Cardiac septum (tissue), 1 donor: ENCODE measurements around the gene HAND2. TPM values are rescaled to one million over a fixed set of nuclear protein-coding genes. Genes with fewer than 3 reads are reported as not detected.
A peak's percentile ranks its signal among the peaks of the same experiment; 100 is the strongest.

Experiments used
- DNase-seq: peaks from one replicate; pipeline ENCODE4 v3.0.0-alpha.2; 2020; ENCODE audit warnings: low spot score
- intact Hi-C: fragments of 100-400 bp; cut with DNase I; formaldehyde crosslinking; loops from one replicate; pipeline ENCODE4 v1.14.0; 2022
- total RNA-seq: library from RNA; stranded (reverse); fragmentation: NEBNext Ultra II Directional; extraction: Animal tissue kit (Norgen Biotek cat#: 25700); gene quantifications from one replicate; pipeline ENCODE4 v1.2.1, GENCODE V29; 2021
- donor health status: DM: no; HTN: no; CAD: no.

HAND2 gene
- total RNA-seq, 1 donor from 2014 or later: 161 TPM

DNA sequence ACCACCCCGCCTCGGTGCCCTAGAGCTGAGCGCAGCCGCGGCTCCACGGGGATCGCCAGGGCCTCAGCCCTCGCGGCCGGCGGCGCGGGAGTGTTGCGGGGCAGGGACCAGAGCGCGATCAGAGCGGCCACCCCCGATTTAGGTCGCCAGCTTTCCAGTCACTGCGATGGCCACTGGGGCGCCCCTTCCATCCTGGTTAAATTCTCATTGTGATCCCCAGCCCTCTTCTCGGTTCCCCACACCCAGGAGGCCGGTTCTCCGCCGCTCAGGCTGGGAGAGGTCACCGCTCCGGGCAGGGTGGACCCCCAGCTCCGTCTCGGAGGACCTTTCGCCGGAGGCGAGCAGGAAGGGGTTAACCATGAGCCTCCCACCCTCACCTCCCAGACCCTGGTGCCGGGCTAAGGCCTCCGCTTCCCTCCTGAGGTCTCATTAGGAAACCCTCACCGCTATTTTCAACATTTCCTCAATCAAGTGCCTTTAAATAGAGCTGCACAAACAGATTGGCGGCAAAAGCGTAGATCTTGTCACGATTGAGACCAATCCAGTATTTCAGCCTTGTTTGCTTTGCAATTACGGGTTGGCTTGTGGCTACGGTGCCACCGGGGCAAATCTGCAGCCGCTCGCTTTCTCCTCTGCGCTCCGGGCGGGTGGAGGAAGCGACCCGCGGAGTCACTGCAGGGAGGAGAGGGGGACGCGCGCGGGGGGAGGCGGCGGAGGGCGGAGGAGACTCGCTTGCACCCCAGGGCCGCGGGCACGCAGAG lies 8.3 kb upstream of the HAND2 start:
- intact Hi-C loops: loop anchor here (2.0 to 10.0 kb wide), 2 partner anchors 160 to 616 kb away; no protein-coding TSS in a partner anchor
- no peak for DNase-seq

DNA sequence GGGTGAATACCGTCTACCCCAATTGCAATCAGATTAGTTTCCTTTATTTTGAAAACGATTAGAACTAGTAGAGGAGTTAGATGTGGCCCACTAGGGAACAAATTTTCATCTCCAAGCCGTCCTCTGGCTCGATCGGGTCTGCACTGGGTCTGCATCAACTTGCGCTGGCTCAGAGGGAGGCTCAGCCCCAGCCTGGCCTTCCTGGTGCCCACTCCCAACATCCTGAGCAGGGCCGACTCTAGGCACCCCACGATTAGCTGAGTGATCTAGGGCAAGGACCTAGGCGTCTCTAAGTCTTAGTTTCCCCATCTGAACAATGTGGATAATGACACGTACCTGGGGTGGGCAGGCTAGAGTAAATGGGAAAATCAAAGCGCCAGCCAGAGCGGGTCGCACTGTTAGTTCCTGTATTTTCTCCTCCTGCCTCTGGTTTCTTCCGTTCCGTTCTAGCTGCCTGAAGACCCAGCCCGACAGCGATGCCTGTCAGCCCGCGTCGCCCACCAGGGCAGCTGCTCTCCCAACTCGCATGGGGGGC lies 7.7 kb upstream of the HAND2 start:
- no peak for DNase-seq
- intact Hi-C loops: loop anchor here (2.0 to 10.0 kb wide), 2 partner anchors 161 to 617 kb away; no protein-coding TSS in a partner anchor

DNA sequence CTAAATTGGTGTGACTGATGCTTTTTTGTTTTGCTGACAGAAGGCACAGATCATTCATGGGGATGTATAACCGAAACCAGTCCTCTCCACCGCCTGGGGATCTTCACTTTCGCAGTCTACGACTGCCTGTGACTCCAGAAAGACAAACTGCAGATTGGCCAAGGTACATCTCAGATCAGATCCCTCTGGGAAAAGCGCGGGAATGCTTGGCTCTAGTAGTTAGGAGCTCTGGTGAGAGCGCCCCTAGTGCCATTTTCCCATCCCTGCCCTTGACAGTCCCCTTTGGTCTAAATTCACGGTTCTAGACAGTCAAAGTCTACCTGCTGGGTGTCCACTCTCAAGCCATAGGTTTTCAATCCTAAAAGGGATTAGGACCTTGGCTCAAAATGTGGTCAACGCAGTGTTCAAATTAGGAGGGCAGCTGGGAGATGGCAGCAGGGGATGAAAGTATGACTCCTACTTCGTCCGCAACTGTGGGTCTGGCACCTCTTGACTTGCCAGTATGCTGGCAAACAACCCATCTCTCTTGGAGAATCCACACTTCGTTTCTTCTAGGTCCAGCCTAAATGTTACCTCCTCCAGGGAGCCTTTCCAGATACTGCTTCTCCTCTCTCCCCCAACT lies 6.9 kb upstream of the HAND2 start:
- no peak for DNase-seq
- intact Hi-C loops: loop anchor here (10.0 kb wide), 1 partner anchor 618 kb away; no protein-coding TSS in a partner anchor

DNA sequence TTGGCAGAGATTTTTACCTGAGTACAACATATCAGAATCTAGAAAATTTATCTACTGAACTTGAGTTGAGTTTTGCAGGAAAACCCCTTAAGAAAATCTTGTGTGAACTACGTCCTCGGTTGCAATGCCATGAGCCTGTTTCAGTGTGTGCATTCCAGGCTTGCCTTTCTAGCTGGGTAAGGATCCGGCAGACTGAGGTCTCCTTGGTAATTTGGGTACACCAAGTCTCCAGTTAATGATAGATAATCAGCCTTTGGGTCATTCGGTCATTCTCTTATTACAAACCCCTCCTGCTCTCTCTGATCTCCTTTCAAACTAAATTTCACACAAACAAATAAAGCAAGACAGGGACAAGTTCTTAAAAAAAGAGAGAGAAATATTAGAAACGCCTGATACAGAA lies 5.9 kb upstream of the HAND2 start:
- intact Hi-C loops: loop anchor here (10.0 kb wide), 1 partner anchor 619 kb away; no protein-coding TSS in a partner anchor

DNA sequence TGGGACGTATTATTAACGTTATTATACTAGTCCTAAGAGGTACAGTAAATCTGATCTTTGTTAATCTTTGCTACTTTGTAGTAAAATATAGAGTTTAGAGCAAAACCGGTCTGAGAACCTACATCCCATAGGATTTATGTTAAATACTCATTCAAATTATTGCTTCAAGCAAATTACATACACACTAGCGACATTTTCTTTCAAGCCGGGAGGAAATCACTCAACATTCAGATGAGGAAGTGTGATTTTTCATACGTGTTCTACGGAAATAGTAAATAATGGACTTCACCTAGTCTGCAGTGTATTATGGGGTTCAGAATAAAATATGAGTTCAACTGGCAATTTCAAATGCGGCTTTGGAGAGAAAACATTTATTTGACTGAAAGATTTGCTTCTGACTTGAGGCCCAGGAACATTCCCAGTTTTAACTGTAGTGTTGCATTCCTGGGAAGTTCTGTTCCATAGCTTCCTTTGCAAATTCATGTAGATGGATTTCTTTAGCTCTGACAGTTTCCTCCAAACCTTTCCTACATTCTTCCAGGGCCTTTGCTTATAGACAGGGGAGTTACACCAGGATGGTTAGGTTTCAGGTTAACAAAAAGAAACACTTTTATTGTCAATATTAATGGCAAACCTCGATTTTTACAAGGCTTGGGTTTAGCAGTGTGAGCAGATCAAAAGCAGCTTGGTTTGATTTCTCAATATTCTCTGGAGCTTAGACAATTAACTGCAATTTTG lies 5.3 kb upstream of the HAND2 start:
- intact Hi-C loops: loop anchor here (10.0 kb wide), 1 partner anchor 619 kb away; no protein-coding TSS in a partner anchor
- DNase-seq: no peak

More for the DNA sequence above, 5.9 kb upstream of the HAND2 start:
- DNase-seq: no peak

DNA sequence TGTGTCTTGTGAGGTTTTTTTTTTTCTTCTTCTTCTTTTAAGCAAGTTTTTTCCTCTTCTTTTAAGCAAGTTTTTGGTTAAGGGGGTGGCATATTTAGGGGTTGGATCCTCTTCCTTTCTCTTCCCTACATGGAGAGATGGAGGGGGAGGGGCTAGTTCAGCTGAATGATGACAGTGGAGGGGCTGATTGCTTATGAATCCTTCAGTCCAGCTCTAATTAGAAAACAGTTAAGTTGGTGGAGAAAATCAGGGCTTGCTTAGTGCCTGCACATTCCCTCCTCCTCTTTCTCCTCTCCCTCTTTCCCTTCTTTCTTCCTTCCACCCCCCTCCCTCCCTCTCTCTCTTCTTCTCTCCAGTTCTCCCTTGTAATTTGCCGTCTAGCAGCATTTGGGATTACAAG lies 4.4 kb upstream of the HAND2 start:
- intact Hi-C loops: loop anchor here (5.0 to 10.0 kb wide), 2 partner anchors 148 to 620 kb away; no protein-coding TSS in a partner anchor
- DNase-seq: no peak

DNA sequence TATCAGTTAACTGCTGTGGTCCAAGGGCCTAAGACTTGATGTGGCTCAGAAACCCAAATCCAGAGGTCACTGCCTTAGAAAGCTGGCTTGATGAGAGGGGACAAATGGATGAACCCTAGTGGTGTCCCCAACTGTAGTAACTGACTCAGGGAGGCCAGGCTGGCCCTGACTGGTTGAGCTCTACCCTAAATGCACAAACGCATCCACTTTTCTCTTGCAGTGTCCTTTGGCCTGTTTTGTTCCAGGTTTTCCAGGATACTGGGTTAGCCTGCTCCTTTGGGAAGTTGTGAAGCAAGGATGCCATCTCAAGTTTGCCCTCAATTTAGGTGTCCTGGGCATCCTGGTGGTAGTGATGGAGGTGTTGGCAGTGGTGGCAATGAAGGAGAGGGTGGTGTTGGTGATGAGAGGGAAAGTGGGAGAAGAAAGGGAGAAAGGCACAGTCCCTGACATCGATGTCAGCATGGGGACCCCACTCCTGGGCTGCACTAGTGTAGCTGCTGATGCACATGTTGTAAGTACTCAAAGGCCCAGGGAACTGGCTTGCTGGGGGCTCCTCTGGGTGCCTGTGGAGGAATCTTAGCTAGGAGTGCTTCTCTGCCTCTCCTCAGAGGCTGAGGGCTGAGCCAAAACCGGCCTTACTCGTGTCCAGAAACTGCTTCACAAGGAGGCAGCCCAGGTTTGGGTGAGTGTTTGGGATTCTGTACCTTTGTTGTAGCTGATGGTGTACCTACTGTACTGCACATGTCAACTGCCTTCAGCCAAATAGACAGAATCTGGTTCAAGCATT lies 2.9 kb upstream of the HAND2 start:
- DNase-seq: no peak
- intact Hi-C loops: loop anchor here (2.0 to 10.0 kb wide), 3 partner anchors 149 to 622 kb away; no protein-coding TSS in a partner anchor

DNA sequence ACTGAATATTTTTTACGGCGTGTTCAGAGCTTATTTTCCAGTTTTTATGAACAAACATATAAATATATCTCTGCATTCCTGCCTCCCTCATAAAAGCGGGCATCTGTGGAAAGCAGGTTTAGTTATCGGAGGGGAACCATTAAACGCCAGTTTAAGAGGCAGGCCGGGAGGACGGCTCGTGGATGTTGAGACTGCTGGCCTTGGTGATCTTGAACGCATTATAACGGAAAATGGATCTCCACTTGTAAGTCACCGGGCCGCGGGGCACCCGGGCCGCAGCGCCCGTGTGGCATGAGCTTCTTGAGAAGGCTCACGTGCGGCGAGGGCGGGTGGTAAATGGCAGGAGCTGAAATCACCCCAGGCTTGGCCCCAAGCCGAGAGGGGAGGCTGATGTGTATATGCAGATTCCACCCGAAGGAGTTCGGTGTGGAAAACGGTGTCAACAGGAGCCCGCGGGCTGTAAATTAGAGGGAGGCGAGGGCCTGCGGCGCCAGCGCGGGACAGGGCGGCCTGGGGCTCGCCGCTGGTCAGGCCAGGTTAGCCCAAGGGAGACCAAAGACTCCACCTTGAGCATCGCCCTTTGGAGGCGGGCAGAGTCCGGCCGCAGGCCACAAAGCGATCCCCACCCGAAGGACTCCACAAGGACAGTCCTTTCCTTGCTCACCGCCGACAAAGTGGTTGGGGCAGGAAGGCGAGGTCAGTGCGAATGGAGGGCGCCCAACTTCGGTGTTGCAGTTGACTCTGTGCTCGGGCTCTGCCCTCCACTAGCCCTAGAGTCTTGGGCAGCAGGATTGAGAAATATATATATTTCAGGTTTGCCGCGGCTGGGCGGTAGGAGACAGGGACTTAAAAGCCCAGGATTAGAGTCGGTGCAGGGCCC lies 1.3 kb upstream of the HAND2 start:
- no peak for DNase-seq
- intact Hi-C loops: loop anchor here (5.0 to 10.0 kb wide), 2 partner anchors 151 to 623 kb away; no protein-coding TSS in a partner anchor

DNA sequence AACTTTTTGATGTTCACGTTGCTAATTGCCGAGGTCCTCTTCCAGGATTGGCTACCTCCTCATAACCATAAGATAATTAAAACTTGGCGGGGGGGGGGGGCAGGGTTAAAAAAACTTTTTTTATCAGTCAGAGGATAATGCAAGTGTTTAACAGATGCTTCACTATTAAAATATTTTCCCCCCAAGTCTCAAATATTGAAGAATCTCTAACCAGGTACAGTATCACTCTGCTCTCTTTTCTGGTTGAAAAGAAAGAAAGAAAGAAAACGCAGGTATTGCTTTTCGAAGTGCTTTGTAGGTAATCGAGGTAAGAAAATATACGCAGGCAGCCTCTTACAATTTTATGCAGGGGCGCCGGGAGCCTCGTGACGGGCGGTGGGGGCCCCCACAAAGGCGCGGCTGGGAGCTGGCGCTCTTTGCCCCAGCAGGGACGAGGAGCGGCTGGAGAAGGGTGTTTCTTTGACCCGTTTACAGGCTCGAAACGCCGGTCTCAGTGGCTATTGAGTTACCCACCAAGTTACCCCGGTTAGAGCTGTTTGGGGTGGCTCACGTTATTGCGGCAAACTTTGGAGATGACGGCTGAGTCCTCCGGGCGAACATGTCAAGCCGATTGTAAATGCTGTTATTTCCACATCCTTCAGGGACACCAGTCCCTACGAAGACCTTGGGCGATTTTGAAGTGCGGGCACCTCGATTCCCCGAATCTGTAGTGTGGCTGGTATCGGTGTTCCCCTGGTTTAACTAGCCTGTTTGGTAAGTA lies 477 bp upstream of the HAND2 start:
- DNase-seq: no peak
- intact Hi-C loops: loop anchor here (5.0 to 10.0 kb wide), 2 partner anchors 152 to 624 kb away; no protein-coding TSS in a partner anchor

DNA sequence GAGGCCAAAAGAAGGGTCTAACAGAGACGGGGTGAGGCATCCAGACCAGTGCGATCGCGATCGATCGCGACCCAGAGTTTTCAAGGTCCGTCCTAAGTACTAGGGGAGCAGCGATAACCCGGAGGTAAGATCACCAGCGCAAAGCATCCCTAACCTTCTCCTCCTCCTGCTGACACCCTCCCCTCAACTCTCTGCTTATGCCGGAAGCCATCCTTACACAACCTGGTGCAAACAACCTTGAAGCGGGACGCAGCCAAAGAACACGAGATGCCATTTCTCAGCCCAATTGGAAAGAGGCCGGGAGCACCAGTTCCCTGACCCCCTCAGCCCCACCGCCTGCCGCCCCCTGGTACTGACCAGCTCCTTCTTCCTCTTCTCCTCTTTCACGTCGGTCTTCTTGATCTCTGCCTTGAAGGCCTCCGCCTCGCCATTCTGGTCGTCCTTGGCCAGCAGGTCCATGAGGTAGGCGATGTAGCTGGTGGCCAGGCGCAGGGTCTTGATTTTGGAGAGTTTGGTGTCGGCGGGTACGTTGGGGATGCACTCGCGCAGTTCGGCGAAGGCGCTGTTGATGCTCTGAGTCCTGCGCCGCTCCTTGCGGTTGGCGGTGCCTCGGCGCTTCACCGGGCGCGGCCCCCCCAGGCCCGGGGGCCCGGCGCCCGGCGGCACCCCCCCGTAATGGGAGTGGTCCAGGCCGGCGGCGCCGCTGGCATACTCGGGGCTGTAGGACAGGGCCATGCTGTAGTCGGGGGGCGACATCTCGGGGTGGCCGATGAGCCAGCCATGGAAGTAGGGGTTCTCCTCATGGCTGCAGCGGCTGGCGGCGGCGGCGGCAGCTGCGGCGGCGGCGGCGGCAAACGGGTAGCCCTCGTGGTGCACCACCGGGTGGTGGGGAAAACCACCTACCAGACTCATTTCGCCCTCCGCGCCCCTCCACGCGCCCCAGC lies 1.4 kb downstream of the HAND2 start:
- intact Hi-C loops: loop anchor here (10.0 kb wide), 1 partner anchor 756 kb away; the partner anchor contains the start of genes CEP44 and FBXO8
- no peak for DNase-seq

DNA sequence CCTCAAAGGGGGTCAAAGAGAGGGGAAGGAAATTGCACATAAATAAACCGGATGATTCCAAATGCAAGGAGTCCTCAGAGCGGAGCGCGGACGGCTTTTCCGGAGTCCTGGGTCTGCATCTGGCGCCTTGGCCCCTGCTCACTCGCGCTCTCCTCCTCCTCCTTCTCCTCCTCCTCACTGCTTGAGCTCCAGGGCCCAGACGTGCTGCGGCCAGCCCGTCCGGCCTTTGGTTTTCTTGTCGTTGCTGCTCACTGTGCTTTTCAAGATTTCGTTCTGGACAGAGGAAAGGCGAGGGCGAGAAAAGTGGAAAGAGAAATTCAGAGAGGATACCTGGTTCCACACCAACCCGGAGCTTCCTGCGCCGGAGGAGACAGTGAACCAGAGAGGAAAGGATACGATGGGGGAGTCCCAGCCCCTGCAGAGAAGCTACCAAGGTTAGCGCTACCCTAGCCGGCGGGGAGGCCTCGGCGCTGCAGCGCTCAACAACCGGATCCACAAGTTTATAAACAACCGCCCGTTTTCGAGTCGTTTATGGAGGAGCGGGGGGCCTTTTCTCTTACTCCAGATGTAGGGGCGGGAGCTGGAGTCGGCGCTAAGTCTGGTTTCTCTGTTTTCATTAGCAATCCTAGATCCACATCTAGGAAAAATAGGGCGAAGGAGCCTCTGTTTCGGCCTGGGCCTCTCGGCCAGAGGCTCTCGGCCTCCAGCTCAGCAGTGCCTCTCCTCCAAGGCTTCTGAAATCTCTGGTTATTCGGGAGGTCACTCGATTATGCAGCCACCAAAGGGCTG lies 2.7 kb downstream of the HAND2 start:
- intact Hi-C loops: loop anchor here (10.0 kb wide), 1 partner anchor 758 kb away; the partner anchor contains the start of genes CEP44 and FBXO8
- DNase-seq: peak; percentile 80

DNA sequence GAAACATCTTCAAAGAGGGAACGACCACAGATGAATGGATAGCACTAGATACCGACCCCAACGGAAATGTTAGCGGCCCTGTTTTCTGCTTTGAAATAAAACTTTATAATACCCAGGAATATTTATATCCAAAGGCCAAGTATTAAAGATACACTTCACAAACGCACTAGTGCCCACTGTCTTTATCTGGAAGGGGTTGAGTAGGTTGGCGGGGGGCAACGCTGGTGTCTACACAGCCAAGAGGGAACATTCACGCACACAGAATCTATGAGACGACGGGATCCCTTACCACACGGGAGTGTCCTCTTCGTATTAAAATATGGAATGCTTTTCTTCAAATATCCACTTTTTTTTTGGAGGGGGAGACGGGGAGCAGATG lies 3.3 kb downstream of the HAND2 start:
- intact Hi-C loops: loop anchor here (10.0 kb wide), 1 partner anchor 758 kb away; the partner anchor contains the start of genes CEP44 and FBXO8
- DNase-seq: no peak

DNA sequence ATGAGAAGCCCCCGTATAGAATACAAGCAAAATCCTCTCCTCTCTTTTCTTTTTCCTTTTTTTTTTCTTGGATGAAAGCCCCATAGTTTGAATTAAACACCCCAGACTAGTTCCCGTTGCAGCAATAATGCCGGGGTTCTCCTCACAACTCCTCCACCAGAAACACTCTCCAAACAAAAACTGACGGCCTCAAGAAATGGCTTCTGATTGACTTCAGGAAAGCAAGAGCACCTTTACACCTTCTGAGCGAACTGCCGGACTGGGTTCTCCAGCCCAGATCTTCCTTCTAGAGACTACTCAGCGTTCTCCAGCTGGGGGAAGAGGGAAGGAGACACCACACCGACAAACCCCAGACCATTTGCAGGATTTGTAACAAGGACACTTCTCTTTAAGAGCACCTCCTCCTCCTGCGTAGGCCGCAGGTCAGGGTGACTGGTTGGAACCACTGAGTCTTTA lies 4.0 kb downstream of the HAND2 start:
- DNase-seq: no peak
- intact Hi-C loops: loop anchor here (10.0 kb wide), 1 partner anchor 759 kb away; the partner anchor contains the start of genes CEP44 and FBXO8

DNA sequence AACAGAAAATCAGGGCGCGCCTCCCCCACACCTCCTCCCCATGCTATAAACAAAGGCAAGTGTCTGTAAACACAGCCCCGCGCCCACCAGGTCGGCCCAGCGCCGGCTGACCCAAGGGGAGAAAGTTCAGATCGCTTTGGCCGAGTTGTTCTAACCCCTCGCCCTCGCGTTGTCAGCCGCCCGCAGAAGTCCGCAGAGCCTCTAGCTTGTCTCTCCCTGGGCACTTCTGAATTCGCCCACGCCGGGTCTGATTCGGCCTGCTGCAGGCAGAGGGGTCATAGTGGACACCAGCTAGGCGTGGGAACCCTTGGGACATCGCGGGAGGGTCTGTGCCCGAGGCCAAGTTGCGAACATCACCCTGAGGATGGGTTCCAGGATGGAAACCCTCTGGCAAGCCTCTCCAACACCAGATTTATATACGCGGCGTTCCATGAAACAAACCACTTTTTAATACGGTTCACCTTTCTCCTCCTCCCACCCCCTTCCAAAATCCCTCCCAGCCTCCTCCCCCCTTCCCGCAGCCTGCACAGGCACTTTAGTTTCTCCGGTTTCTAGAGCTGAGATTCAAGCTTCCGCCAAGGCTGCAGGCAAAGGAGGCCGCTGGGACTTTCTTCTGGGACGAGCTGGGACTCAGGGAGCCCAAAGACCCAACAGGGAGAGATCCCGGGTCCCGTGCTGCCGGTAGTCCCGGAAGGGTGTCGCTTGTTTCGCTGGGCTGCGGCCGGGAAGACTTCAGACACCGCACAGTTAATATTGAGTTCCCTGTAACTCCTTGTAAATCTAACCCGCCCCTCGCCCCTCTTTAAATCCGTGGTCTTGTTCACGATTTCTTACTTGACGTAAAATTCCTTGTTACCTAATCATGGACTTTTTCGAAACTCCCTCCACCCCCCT lies 4.7 kb downstream of the HAND2 start:
- DNase-seq: peak; percentile 84
- intact Hi-C loops: loop anchor here (10.0 kb wide), 1 partner anchor 759 kb away; the partner anchor contains the start of genes CEP44 and FBXO8
